Muscle layer of colon (tissue), 2 donors: ENCODE measurements around the gene PHEX.

Experiments used
- H3K27ac ChIP-seq: one replicate; pipeline ENCODE4 v1.7.0; 2013; ENCODE audit warnings: low read depth, mild to moderate bottlenecking, low read length, moderate library complexity
- H3K27me3 ChIP-seq, 2 donors: one replicate each; pipeline ENCODE4 v1.7.0; 2013; ENCODE audit warnings: low read length in 2 of 2, mild to moderate bottlenecking in 2 of 2; ENCODE audit not compliant: insufficient read depth in 2 of 2, control insufficient read depth in 1 of 2
- H3K36me3 ChIP-seq: one replicate; pipeline ENCODE4 v1.7.0; 2013; ENCODE audit warnings: mild to moderate bottlenecking, low read length; ENCODE audit not compliant: insufficient read depth
- H3K4me1 ChIP-seq: one replicate; pipeline ENCODE4 v1.7.0; 2013; ENCODE audit warnings: mild to moderate bottlenecking, low read length; ENCODE audit not compliant: insufficient read depth
- H3K4me3 ChIP-seq, 2 donors: one replicate each; pipeline ENCODE4 v1.7.0; 2013; ENCODE audit warnings: low read length in 2 of 2, low read depth in 1 of 2, mild to moderate bottlenecking in 1 of 2, moderate library complexity in 1 of 2
- H3K9ac ChIP-seq: one replicate; pipeline ENCODE4 v1.7.0; 2013; ENCODE audit warnings: low read length
- H3K9me3 ChIP-seq: one replicate; pipeline ENCODE4 v1.7.0; 2013; ENCODE audit warnings: mild to moderate bottlenecking, low read length
- donor health status: abdominal sarcoma.
- donor health status: Adenocarcinoma of cecum.

The PHEX gene

DNA sequence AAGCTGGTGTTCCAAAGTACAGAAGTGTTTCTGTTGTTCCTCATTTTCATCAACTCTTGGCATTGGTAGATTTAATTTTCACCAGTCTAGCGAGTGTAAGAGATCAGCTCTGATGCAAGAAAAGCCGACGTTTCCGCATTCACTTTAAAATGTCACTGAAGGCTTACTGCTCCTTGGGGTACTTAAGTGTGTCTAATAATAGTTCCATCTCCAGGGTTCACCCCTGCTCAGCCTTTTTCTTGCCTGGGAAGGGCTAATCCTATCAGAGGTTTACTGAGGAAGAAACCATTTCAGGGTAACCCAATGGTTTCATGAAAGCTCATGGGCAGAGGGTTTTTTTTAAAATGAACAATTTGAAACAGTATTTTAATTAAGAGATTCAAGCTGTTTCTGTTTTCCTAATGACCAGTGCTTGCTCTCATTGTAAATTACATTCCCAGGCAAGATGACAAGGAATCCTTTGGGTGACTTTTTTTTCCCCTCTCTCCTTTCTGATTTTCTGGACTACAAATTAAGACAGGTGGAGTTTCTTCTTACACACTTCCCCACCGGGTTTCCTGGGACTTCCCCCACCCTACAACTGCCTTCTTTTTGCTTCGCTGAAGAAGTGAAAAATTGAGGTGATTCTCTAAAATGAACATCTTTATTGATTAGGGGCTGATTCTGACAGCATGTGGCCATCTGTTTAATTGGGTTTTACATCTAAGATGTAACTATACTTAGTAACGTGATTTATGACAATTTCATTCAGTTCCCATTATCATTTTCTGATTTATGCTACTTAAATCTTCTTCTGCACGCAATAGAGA lies 161.9 kb downstream of the PHEX start:
- Histone ChIP-seq H3K27me3 (no peaks in the 10 kb centered on the region), H3K9ac (no peak overlapping the region), H3K4me3 (no peak overlapping the region), H3K4me1 (no peaks in the 10 kb centered on the region), H3K27ac (no peak overlapping the region), H3K9me3 (no peaks in the 10 kb centered on the region), H3K36me3 (no peaks in the 10 kb centered on the region)

DNA sequence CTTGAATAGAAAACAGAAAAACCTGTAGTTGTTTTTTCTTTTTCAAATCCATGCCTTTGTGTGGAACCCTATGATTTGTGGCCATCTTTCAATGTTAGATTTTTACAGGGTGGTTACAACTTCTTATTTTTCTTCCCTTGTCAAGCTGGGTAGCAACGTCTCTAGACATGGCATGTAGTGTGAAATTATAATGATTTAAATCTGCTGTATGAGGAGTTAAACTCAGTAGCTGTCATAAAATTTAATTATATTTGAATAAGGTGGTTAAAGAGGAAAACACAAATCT lies 162.5 kb downstream of the PHEX start:
- no peak overlapping the region for H3K27ac ChIP-seq
- H3K36me3 ChIP-seq, result no peaks in the 10 kb centered on the region
- H3K27me3 ChIP-seq, result no peaks in the 10 kb centered on the region
- no peaks in the 10 kb centered on the region for H3K9me3 ChIP-seq
- no peaks in the 10 kb centered on the region for H3K4me1 ChIP-seq
- H3K9ac ChIP-seq, result no peak overlapping the region
- no peak overlapping the region for H3K4me3 ChIP-seq

DNA sequence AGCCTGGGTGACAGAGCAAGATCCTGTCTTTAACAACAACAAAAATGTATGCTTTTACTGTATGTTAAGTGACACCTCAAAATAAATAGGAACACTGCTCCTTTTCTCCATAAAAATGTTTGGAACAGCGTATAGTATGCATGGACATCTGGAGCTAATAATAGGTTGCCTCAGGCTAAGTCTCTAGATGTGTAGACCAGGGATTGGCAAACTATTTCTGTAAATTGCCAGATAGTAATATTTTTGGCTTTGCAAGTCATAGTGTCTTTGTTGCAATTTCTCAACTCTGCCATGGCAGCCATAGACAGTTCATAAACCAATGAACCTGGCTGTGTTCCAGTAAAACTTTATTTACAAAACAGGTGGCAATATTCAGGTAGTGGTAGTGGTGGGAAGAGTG lies 164.0 kb downstream of the PHEX start:
- Histone ChIP-seq H3K36me3 (no peaks in the 10 kb centered on the region), H3K4me3 (no peak overlapping the region), H3K27ac (no peak overlapping the region), H3K27me3 (no peaks in the 10 kb centered on the region), H3K4me1 (no peaks in the 10 kb centered on the region), H3K9ac (no peak overlapping the region), H3K9me3 (no peaks in the 10 kb centered on the region)

- H3K9ac ChIP-seq, result no peak overlapping the region
- no peaks in the 10 kb centered on the region for H3K9me3 ChIP-seq
- no peaks in the 10 kb centered on the region for H3K36me3 ChIP-seq
- H3K4me3 ChIP-seq, result no peak overlapping the region
- H3K4me1 ChIP-seq, result no peaks in the 10 kb centered on the region
- H3K27ac ChIP-seq, result no peak overlapping the region
- H3K27me3 ChIP-seq, result no peaks in the 10 kb centered on the region
Measured at GRCh38 chrX:22202251-22202650, 170.1 kb downstream of the PHEX start.

DNA sequence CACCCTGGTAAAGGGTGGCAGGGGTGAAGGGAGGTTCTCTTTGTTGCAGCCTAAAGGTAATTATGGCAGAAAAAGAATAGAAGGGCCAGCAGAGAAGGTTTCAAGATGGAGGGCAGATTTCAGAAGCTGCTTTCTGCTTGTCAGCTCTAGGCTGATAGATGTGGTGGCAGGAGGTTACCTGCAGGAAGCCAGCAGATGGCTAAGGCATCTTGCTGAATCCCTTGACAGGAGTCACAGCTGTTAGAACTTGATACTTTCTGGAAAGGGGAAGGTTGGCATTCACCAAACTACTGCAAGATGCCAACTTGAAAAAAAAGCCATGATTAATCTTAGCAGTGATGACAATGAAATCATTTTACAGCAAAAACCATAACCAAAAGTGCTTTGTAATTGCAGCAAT lies 171.1 kb downstream of the PHEX start:
- Histone ChIP-seq H3K9ac (no peak overlapping the region), H3K4me3 (no peak overlapping the region), H3K36me3 (no peaks in the 10 kb centered on the region), H3K27me3 (no peaks in the 10 kb centered on the region), H3K27ac (no peak overlapping the region), H3K4me1 (no peaks in the 10 kb centered on the region), H3K9me3 (no peaks in the 10 kb centered on the region)

DNA sequence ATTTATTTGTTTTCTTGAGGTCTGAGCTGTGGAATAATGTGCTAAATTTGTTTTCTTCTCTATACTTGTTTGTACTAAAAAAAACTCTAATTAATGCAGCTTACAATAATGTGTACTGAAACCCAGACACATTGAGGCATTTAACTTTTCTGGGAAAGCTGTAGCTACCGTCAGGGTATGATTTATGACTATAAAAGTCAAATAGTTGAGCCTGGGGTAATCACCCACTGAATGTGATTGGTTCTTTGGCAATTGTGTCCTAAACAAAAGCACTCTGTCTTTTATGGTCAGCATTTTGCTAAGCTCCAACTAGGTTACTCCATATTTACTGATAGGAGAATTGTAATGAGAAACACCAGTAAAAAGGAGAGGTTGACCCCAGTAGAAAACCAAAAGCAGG lies 174.7 kb downstream of the PHEX start:
- Histone ChIP-seq H3K9ac (no peak overlapping the region), H3K9me3 (no peaks in the 10 kb centered on the region), H3K4me1 (no peaks in the 10 kb centered on the region), H3K4me3 (no peak overlapping the region), H3K36me3 (no peaks in the 10 kb centered on the region), H3K27ac (no peak overlapping the region), H3K27me3 (no peaks in the 10 kb centered on the region)

- no peak overlapping the region for H3K9ac ChIP-seq
- no peaks in the 10 kb centered on the region for H3K27me3 ChIP-seq
- H3K27ac ChIP-seq, result no peak overlapping the region
- no peaks in the 10 kb centered on the region for H3K4me1 ChIP-seq
- H3K36me3 ChIP-seq, result no peaks in the 10 kb centered on the region
- no peaks in the 10 kb centered on the region for H3K9me3 ChIP-seq
- H3K4me3 ChIP-seq, result no peak overlapping the region
Measured at GRCh38 chrX:22220941-22221340, 188.8 kb downstream of the PHEX start.

DNA sequence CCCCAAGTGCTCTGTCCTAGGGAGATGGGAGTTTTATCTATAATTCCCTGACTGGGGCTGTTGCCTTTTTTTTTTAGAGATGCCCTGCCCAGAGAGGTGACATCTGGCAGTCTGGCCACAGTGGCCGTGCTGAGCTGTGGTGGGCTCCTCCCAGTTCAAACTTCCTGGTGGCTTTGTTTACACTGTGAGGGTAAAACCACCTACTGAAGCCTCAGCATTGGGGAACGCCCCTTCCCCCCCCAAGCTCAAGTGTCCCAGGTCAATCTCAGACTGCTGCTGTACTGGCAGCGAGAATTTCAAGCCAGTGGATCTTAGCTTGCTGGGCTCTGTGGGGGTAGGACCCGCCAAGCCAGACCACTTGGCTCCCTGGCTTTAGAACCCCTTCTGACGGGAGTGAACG lies 202.3 kb downstream of the PHEX start:
- Histone ChIP-seq H3K27ac (no peak overlapping the region), H3K27me3 (no peaks in the 10 kb centered on the region), H3K36me3 (no peaks in the 10 kb centered on the region), H3K9ac (no peak overlapping the region), H3K4me1 (no peaks in the 10 kb centered on the region), H3K4me3 (no peak overlapping the region), H3K9me3 (no peaks in the 10 kb centered on the region)

GRCh38 chrX:22237479-22237878 lies 205.4 kb downstream of the PHEX start:
- Histone ChIP-seq H3K36me3 (no peaks in the 10 kb centered on the region), H3K27ac (no peak overlapping the region), H3K9ac (no peak overlapping the region), H3K27me3 (no peaks in the 10 kb centered on the region), H3K4me3 (no peak overlapping the region), H3K4me1 (no peaks in the 10 kb centered on the region), H3K9me3 (no peaks in the 10 kb centered on the region)

DNA sequence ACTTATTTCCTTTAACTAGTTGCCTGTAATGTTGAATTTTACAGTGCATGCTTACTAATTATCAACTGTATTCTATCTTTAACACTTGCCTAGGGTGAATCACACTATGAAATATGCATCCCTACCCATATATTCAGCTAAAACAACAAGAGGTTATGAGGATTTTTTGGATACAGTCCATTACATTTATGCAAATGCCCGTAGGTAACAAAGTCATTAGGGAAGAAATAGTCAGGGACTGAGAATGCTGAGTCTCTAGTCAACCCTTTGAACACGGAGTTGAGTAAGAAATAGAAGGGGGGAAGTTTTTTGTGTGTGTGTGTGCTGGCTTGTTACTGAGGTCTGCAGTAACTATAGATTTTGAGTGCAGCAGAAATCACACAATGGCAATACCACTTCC lies 214.5 kb downstream of the PHEX start:
- H3K4me3 ChIP-seq, result no peak overlapping the region
- H3K9me3 ChIP-seq, result no peaks in the 10 kb centered on the region
- H3K27ac ChIP-seq, result no peak overlapping the region
- no peaks in the 10 kb centered on the region for H3K27me3 ChIP-seq
- no peak overlapping the region for H3K9ac ChIP-seq
- H3K36me3 ChIP-seq, result no peaks in the 10 kb centered on the region
- H3K4me1 ChIP-seq, result no peaks in the 10 kb centered on the region

DNA sequence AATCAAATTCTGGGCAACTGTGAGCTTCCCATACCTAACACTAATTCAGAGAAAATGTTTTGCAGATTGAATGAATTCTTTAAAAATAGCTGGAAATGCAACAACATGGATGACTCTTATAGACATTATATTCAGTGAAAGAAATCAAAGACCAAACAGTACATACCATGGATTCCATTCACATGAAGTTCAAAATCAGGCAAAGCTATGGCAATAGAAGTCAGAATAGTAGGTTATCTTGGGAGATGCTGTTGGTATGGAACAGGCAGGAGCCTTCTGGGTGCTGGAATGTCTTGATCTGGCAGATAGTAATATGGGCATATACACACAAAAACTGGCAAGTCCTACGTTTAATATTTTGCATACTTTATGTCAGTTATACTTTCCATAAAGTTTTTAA lies 215.0 kb downstream of the PHEX start:
- Histone ChIP-seq H3K9ac (no peak overlapping the region), H3K27ac (no peak overlapping the region), H3K9me3 (no peaks in the 10 kb centered on the region), H3K27me3 (no peaks in the 10 kb centered on the region), H3K4me3 (no peak overlapping the region), H3K36me3 (no peaks in the 10 kb centered on the region), H3K4me1 (no peaks in the 10 kb centered on the region)

- no peaks in the 10 kb centered on the region for H3K4me1 ChIP-seq
- H3K9ac ChIP-seq, result no peak overlapping the region
- H3K9me3 ChIP-seq, result no peaks in the 10 kb centered on the region
- H3K36me3 ChIP-seq, result no peaks in the 10 kb centered on the region
- H3K27ac ChIP-seq, result no peak overlapping the region
- H3K4me3 ChIP-seq, result no peak overlapping the region
- H3K27me3 ChIP-seq, result no peaks in the 10 kb centered on the region
Measured at GRCh38 chrX:22248401-22248800, 216.3 kb downstream of the PHEX start.
